Measurements from ENCODE around the gene CERK.

Gene CERK

DNA sequence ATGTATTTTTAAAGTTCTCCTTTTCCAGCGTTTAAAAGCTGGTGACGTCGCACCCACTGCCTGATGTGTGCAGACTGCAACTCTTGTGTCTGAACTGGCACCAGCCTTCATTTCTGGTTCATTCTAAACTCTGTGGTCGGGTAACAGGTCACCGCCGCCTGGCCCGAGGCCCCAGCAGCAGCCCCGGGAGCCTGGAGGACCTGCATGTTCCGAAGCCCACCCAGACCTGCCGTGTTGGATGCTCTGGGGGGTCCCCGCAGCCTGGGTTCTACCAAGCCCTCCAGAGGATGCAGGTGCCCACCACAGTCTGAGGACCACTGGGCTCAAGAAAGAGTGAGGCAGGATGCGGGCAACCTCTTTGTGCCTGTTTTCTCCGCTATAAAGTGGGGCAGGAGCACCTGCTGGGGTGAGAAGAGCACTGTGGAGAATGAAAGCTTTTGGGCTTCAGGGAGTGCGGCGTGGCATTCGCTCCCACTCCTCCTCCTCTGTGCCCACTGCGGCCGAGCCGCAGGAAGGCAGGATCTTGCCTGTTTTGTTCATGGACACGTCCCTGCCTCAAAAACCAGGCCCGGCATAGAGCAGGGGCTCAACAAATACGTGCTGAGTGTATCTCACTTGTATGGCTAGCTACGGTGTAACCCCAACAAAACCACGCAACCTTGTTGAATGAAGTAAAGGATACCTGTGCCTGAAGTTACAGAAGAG lies 40.1 kb downstream of the CERK start:
- TF ChIP-seq, protein P1, sequence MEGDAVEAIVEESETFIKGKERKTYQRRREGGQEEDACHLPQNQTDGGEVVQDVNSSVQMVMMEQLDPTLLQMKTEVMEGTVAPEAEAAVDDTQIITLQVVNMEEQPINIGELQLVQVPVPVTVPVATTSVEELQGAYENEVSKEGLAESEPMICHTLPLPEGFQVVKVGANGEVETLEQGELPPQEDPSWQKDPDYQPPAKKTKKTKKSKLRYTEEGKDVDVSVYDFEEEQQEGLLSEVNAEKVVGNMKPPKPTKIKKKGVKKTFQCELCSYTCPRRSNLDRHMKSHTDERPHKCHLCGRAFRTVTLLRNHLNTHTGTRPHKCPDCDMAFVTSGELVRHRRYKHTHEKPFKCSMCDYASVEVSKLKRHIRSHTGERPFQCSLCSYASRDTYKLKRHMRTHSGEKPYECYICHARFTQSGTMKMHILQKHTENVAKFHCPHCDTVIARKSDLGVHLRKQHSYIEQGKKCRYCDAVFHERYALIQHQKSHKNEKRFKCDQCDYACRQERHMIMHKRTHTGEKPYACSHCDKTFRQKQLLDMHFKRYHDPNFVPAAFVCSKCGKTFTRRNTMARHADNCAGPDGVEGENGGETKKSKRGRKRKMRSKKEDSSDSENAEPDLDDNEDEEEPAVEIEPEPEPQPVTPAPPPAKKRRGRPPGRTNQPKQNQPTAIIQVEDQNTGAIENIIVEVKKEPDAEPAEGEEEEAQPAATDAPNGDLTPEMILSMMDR (IDR thresholded peaks at IDR 0.05) = no peak

DNA sequence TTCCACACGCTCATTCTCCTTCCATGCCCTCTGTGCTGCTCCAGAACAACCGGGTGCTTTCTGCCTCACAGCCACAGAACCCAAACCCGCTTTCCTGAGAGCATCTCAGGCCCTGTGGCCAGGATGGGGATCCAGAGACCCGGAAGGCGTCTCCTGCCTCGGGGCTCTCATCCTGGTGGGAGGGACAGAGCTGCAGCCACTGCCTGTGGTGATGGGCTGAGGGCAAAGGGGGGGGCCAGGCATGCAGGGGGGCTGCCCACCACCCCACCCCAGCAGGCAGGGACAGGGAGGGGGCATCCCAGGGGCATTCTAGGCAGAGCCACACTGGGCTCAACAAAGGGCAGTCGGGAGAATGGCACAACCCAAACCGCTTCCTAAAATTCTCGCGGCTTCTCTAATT lies 41.4 kb downstream of the CERK start:
- TF ChIP-seq, protein P1 (IDR thresholded peaks at IDR 0.05) = no peak

DNA sequence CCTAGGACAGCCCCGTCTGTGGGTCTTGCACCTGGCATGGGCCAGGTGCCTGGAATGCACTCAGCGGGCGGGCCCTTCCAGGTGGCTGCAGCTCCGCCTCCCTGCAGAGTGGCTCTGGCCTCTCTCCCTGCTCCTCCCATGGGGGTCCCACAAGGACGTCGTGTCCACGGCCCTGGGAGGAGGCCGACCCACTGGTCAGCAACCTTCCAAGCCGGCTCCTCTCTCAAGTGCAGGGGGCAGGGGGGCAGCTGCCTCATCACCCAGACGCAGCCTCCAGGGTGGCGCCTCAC lies 41.9 kb downstream of the CERK start:
- TF ChIP-seq, protein P1 (IDR thresholded peaks at IDR 0.05) = no peak

DNA sequence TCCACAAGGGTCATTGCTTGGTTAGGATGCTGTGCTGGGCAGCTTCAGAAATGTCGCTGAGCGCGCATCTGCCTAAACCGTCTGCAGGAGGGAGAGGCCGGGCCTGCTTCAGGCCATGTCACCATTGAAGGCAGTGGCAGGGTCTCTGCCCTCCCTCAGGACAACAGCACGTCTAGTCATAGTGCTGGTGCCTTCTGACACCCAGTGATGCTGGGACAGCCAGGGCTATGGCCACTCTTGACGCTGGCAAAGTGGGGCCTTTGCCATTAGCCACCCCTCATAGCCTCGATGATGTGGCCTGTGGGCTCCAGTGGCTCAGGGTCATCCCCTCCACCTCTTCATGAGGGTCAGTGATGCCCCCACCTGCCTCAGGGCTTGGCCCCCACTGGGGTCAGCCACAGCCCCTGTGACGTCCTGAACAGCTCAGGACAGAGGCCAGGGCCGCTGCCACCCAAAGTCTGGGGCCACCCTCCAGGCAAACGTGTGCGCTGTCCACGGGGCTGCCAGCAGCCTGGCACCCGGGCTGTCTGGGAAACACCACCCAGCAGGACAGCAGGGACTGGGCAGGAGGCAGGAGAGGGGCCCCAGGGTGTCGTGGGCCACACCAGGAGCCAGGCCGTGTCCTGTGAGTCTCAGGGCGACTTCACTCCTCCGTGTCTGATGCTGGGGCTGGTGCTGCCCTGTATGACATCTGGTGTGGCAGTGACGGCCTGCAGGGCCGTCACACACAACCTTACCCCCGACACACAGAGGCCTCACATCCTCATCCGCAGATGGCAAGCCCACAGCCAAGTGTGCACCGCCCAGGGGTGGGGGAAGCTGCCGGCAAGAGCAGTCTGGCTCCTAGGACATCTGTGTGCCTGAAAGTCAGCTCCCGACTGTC lies 42.5 kb downstream of the CERK start:
- TF ChIP-seq, protein P1 (IDR thresholded peaks at IDR 0.05) = no peak

DNA sequence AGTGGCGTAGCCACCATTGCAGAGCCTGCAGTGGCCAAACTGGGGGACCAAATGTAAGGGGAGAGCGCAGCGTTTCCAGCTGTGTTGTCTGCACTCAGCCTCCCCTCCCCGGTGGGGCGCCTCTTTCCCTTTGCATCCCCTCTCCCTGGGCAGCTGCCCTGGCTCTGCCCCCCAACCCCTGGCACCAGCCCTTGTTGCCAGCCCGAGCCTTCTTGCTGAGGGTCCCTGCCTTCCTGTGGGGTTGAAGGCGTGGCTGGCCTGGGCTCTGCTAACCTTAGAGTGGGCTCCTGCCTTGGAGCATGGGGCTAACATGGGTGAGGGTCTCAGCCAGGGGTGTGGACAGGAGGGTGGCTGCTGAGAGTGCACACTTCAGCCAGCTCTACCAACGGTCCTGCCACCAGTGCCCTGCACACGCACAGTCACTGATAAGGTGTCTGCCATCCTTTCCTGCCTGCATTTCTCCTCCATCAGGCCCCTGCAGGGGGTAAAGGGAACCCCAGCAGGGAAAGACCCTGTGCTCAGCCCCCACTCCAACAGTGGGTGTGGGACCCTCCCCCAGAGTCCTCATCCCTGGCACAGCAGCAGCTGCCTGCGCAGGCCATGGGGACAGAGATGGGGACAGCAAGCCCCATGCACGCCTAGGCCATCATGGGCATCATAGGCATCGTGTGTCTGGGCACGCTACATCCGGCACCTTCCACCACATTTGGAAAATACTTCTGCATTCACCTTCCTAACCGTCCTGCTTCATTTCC lies 43.5 kb downstream of the CERK start:
- TF ChIP-seq, protein P1 (IDR thresholded peaks at IDR 0.05) = no peak

DNA sequence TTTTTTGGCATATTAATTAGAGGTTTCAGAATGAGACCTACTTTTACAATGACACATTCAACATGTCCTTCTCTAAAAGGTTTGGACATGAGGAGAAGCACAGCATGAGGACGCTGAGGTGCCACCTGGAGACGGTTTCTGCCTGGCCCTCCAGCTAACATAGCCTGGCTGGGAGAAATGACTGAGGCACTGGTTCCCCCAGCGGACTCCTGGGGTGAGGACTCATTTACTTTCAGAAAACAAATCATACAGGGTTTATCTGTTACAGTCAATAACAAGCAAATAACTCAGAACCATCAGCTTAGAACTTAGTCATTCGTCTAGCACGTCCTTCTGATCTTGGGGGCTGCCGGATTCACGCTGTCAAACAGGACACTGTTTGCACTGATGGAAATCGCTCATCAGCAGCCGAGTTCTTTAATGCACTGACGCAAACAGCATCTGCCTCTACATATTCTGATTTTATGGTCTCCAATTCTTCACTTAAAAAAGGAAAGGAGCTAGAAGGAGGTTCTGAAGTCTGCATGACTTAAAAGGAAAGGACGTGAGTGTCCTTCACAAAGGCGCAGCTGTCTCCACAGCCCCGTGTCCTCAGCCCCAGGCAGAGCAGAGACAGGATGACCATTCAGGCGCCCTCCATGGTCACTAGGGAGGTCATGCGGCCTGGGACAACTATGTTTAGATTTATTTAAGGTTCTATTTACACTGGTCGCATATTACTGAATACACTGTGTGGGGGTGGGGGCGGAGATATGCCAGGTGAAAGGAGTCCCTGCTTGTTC lies 44.2 kb downstream of the CERK start:
- TF ChIP-seq, protein P1 (IDR thresholded peaks at IDR 0.05) = no peak

DNA sequence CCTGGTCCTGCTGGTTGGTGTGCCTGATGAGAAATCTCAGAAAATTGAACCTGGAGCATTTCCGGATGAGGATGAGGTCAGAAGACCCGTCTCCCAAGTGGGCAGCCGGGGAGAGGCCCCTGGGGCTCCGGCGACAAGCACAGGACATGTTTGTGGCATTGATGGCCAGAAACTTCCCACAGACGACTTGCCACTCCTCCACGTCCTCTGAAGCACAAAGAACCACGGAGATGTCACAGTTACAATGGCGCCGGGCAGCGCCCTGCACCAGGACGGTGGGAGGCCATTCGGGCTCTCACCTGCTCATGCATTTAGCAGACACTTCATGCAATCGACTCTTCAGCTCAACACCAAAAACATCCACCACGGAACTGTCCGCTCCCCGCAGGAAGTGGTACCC lies 46.5 kb downstream of the CERK start:
- TF ChIP-seq, protein P1 (IDR thresholded peaks at IDR 0.05) = no peak
